ENCODE data around the gene AP5S1. TPM values are rescaled to one million over a fixed set of nuclear protein-coding genes. Genes with fewer than 3 reads are reported as not detected.

The AP5S1 gene
- total and polyA plus RNA-seq, 9 of the 15 experiments (the other 6 are each of a cell fraction or from before 2014, with no cell fraction given), result 2.6 to 8.8 (median 4.4) TPM

- TF ChIP-seq ZFP91 (CRISPR knock-in tag; IDR thresholded peaks at IDR 0.05) (no peak), LCOR (CRISPR knock-in tag; IDR thresholded peaks at IDR 0.05) (no peak), ZNF134 (CRISPR knock-in tag; conservative IDR thresholded peaks at IDR 0.05) (no peak), ZNF583 (CRISPR knock-in tag; IDR thresholded peaks at IDR 0.05) (no peak)
Measured at GRCh38 chr20:3848565-3848964, 28.2 kb downstream of the AP5S1 start (continued).

- POLR2A ChIA-PET, result interaction anchor here (0.5 to 2.2 kb wide), 5 partner anchors 9 to 157 kb away, joined by 3 to 7 read pairs (median 5); no protein-coding TSS in a partner anchor
- BruUV-seq (replicated peaks), result no TSS peak
- no peaks in the 10 kb centered on the region; a peak in 2 of 5 replicates for H3K4me1 ChIP-seq (replicated peaks in 1 of 2; ENCODE audit: control insufficient read depth in 2 of 2, insufficient read depth in 2 of 2, low read length in 2 of 2)
- H3K36me3 ChIP-seq (ENCODE audit: control insufficient read depth, insufficient read depth, low read length), result peaks cover 41% of the 10 kb centered on the region; the same call in 2 of the 3 replicates
- peaks cover 4% of the 10 kb centered on the region; the same call in 1 of the 3 replicates for H3K79me2 ChIP-seq (ENCODE audit: control insufficient read depth, insufficient read depth, low read length)
- H3K9me1 ChIP-seq (ENCODE audit: control insufficient read depth, insufficient read depth, low read length), result no peaks in the 10 kb centered on the region
- ATAC-seq (peak; percentile 34; the same call in 2 of the 3 replicates), FAIRE-seq (no peak), DNase-seq (ENCODE audit: extremely low read depth in 1 of 4, low spot score in 3 of 4) (peak in 1 of 4 experiments; percentile 1)
- intact Hi-C loops (cut with micrococcal nuclease) (no loop called here), in situ Hi-C loops (cut with MboI) (no loop called here)
- WGBS (ENCODE audit: insufficient coverage, low coverage, missing lambda C conversion rate), result 88% methylated on average over 4 of the region's 4 CpGs
- no peak overlapping the region for H3K4me2 ChIP-seq (ENCODE audit: insufficient read depth, low read length)
- H2AFZ ChIP-seq (ENCODE audit: low read depth, low read length), result no peak overlapping the region
- TF ChIP-seq FOXK2 (conservative IDR thresholded peaks at IDR 0.05 in 1 of 2, IDR thresholded peaks at IDR 0.05 in 1 of 2; ENCODE audit: low read depth in 2 of 2) (no peak), ZNF324 (CRISPR knock-in tag; IDR thresholded peaks at IDR 0.05) (no peak), ZBTB34 (CRISPR knock-in tag; IDR thresholded peaks at IDR 0.05) (no peak), ZNF785 (CRISPR knock-in tag; IDR thresholded peaks at IDR 0.05) (no peak), SMAD4 (CRISPR knock-in tag; conservative IDR thresholded peaks at IDR 0.05) (no peak)
- no peak overlapping the region for H3K9ac ChIP-seq (ENCODE audit: insufficient read depth in 1 of 2, low read depth in 2 of 2, low read length in 2 of 2)
- H3K9me3 ChIP-seq (replicated peaks; ENCODE audit: control insufficient read depth, insufficient read depth, low read depth, low read length), result no peaks in the 10 kb centered on the region
- no peaks in the 10 kb centered on the region for H4K20me1 ChIP-seq (replicated peaks; ENCODE audit: control insufficient read depth, insufficient read depth, low read length)
- no peak overlapping the region for H3K4me3 ChIP-seq
- CTCF ChIA-PET (ENCODE audit: low intra/inter-chr PET ratio), result interaction anchor here (0.6 to 1.0 kb wide), 2 partner anchors 67 to 177 kb away, joined by 3 to 6 read pairs; no protein-coding TSS in a partner anchor
- H3K27me3 ChIP-seq (ENCODE audit: control insufficient read depth in 2 of 2, insufficient read depth in 2 of 2, low read length in 2 of 2), result no peaks in the 10 kb centered on the region
- no peak overlapping the region for H3K27ac ChIP-seq (ENCODE audit: extremely low read depth, low read depth, low read length)
Measured at GRCh38 chr20:3854462-3854871, 34.1 kb downstream of the AP5S1 start.

Measured in K562 (cell line).